HL-60/S4 (cell line): ENCODE data around the gene FPGT.
"Not testable (repeated sequence)": the region's sequence is repeated elsewhere in the genome, so short reads cannot be mapped to it uniquely, and the experiment has no call there.

Experiments used
- in situ Hi-C: fragments of 300-500 bp; cut with MboI; formaldehyde crosslinking; loops from 2 replicates; pipeline ENCODE4 v1.14.3; 2022; ENCODE audit warnings: low sequenced_read_pairs

Gene FPGT

GRCh38 chr1:74253243-74253824 lies 55.3 kb downstream of the FPGT start:
- in situ Hi-C loops: not testable (repeated sequence)
